H1 (cell line): ENCODE data around the gene VPS72. TPM values are rescaled to one million over a fixed set of nuclear protein-coding genes. Genes with fewer than 3 reads are reported as not detected.

Source experiments
- CTCF ChIA-PET: fragments of 300-600 bp; sonication (Branson Sonifier 250); formaldehyde crosslinking; loops from one replicate; lab custom pipeline; 2021; ENCODE audit not compliant: partially characterized antibody; lab: Charles Lee
- POLR2A ChIA-PET: fragments of 300-600 bp; sonication (Branson Sonifier 250); formaldehyde crosslinking; loops from one replicate; lab custom pipeline; 2021; ENCODE audit warnings: inconsistent platforms; ENCODE audit not compliant: partially characterized antibody; lab: Charles Lee
- DNase-seq, 2 experiments: peaks; one replicate each; pipeline versions ENCODE4 v3.0.0 to v3.0.0-alpha.2; 2010 to 2022; ENCODE audit warnings: low spot score in 2 of 2, low read depth in 1 of 2, mixed read lengths in 1 of 2
- FAIRE-seq: peaks from 2 replicates; lab custom pipeline; 2011; peaks lifted over from hg19 to GRCh38; lab: Jason Lieb, UNC
- H2AFZ ChIP-seq: 2 replicates; pipeline ENCODE4 v1.8.1; 2012; ENCODE audit warnings: low read length, inconsistent platforms
- H2AK5ac ChIP-seq: 2 replicates; pipeline ENCODE4 v1.6.1; 2013; ENCODE audit warnings: low read depth, low read length
- H2BK120ac ChIP-seq: replicated peaks from 2 replicates; pipeline ENCODE3; 2013; ENCODE audit warnings: low read depth, low read length, inconsistent platforms
- H2BK12ac ChIP-seq: 2 replicates; pipeline ENCODE4 v1.6.1; 2013; ENCODE audit warnings: low read depth, low read length
- H2BK15ac ChIP-seq: 2 replicates; pipeline ENCODE4 v1.6.1; 2013; ENCODE audit warnings: low read length
- H2BK20ac ChIP-seq: 2 replicates; pipeline ENCODE4 v1.6.1; 2013; ENCODE audit warnings: low read length
- H2BK5ac ChIP-seq: 2 replicates; pipeline ENCODE4 v1.6.1; 2013; ENCODE audit warnings: low read depth, low read length
- H3K14ac ChIP-seq: 2 replicates; pipeline ENCODE4 v1.6.1; 2013; ENCODE audit warnings: inconsistent platforms; ENCODE audit not compliant: insufficient read length
- H3K18ac ChIP-seq: 2 replicates; pipeline ENCODE4 v1.6.1; 2013; ENCODE audit warnings: low read length; ENCODE audit errors: extremely low read depth
- H3K23ac ChIP-seq: 2 replicates; pipeline ENCODE4 v1.6.1; 2013; ENCODE audit warnings: inconsistent platforms; ENCODE audit not compliant: insufficient read length
- H3K23me2 ChIP-seq: 2 replicates; pipeline ENCODE4 v1.6.1; 2013; ENCODE audit warnings: low read depth, low read length
- H3K27ac ChIP-seq: 2 replicates; pipeline ENCODE4 v1.6.1; 2011; ENCODE audit warnings: low read depth, low read length, inconsistent platforms
- H3K27me3 ChIP-seq, 4 experiments: replicated peaks in 1 of 4; 1 replicate in 1 of 4; 2 replicates in 3 of 4; pipeline versions ENCODE4 v1.6.1 to v1.8.1; 2011 to 2013; ENCODE audit warnings: low read length in 3 of 4, mild to moderate bottlenecking in 3 of 4, inconsistent platforms in 2 of 4, mixed read lengths in 2 of 4, moderate library complexity in 1 of 4; ENCODE audit not compliant: control insufficient read depth in 3 of 4, insufficient read depth in 3 of 4; ENCODE audit errors: extremely low read depth in 1 of 4
- H3K36me3 ChIP-seq, 4 experiments: 2 replicates each; pipeline versions ENCODE4 v1.6.1 to v1.8.1; 2011 to 2013; ENCODE audit warnings: mild to moderate bottlenecking in 4 of 4, low read length in 3 of 4, moderate library complexity in 2 of 4, control low read depth in 1 of 4, inconsistent platforms in 1 of 4; ENCODE audit not compliant: insufficient read depth in 4 of 4, control insufficient read depth in 2 of 4
- H3K4ac ChIP-seq: replicated peaks from 2 replicates; pipeline ENCODE3; 2013; ENCODE audit warnings: low read length, low read depth, mixed read lengths, inconsistent platforms; ENCODE audit not compliant: insufficient read length
- H3K4me1 ChIP-seq, 4 experiments: replicated peaks in 1 of 4; 1 replicate in 1 of 4; 2 replicates in 3 of 4; pipeline versions ENCODE4 v1.6.1 to v1.8.1; 2011 to 2013; ENCODE audit warnings: low read length in 3 of 4, inconsistent platforms in 2 of 4, mixed read lengths in 1 of 4; ENCODE audit not compliant: insufficient read depth in 4 of 4, control insufficient read depth in 3 of 4
- H3K4me2 ChIP-seq, 2 experiments: 2 replicates each; pipeline versions ENCODE4 v1.6.1 to v1.8.1; 2011 to 2013; ENCODE audit warnings: low read depth in 2 of 2, low read length in 2 of 2, control low read depth in 1 of 2, inconsistent platforms in 1 of 2, mild to moderate bottlenecking in 1 of 2; ENCODE audit not compliant: insufficient read depth in 1 of 2
- H3K4me3 ChIP-seq, 4 experiments: fragments of 200-600, 300-600 bp in 1 of 4; sonication (generic), shearing (Covaris generic), sonication (Bioruptor Twin) in 1 of 4; 2 replicates each; pipeline versions ENCODE4 v1.5.1 to v1.8.1; 2011 to 2016; ENCODE audit warnings: low read length in 4 of 4, low read depth in 3 of 4, control low read depth in 2 of 4, inconsistent platforms in 2 of 4, mild to moderate bottlenecking in 2 of 4, mixed read lengths in 1 of 4, moderate library complexity in 1 of 4; ENCODE audit not compliant: insufficient read depth in 2 of 4; ENCODE audit errors: extremely low read depth in 1 of 4
- H3K56ac ChIP-seq: replicated peaks from 2 replicates; pipeline ENCODE3; 2013; ENCODE audit warnings: low read depth, mild to moderate bottlenecking, mixed read lengths, low read length, inconsistent platforms; ENCODE audit not compliant: insufficient read length
- H3K79me1 ChIP-seq: 2 replicates; pipeline ENCODE4 v1.6.1; 2013; ENCODE audit warnings: low read depth, low read length, control low read depth
- H3K79me2 ChIP-seq, 2 experiments: 2 replicates each; pipeline versions ENCODE4 v1.6.1 to v1.8.1; 2012 to 2013; ENCODE audit warnings: low read length in 2 of 2, mild to moderate bottlenecking in 2 of 2, inconsistent platforms in 1 of 2; ENCODE audit not compliant: insufficient read depth in 2 of 2, control insufficient read depth in 1 of 2
- H3K9ac ChIP-seq, 4 experiments: replicated peaks in 1 of 4; 1 replicate in 1 of 4; 2 replicates in 3 of 4; pipeline versions ENCODE4 v1.6.1 to v1.8.1; 2011 to 2013; ENCODE audit warnings: low read depth in 3 of 4, low read length in 3 of 4, control low read depth in 2 of 4, mild to moderate bottlenecking in 2 of 4, moderate library complexity in 2 of 4, inconsistent platforms in 1 of 4; ENCODE audit errors: extremely low read depth in 1 of 4
- H3K9me3 ChIP-seq, 2 experiments: 2 replicates each; pipeline versions ENCODE4 v1.6.1 to v1.8.1; 2012 to 2013; ENCODE audit warnings: mild to moderate bottlenecking in 2 of 2, moderate library complexity in 2 of 2, control low read depth in 1 of 2, inconsistent platforms in 1 of 2, low read depth in 1 of 2, low read length in 1 of 2, mixed read lengths in 1 of 2; ENCODE audit not compliant: insufficient read depth in 2 of 2
- H4K20me1 ChIP-seq, 2 experiments: replicated peaks in 1 of 2; 2 replicates each; pipeline versions ENCODE3 to v1.8.1; 2011 to 2013; ENCODE audit warnings: inconsistent platforms in 2 of 2, low read length in 2 of 2, mild to moderate bottlenecking in 1 of 2; ENCODE audit not compliant: insufficient read depth in 2 of 2, control insufficient read depth in 1 of 2
- H4K5ac ChIP-seq: 2 replicates; pipeline ENCODE4 v1.6.1; 2013; ENCODE audit warnings: low read length, low read depth, mixed read lengths, inconsistent platforms; ENCODE audit not compliant: insufficient read length
- H4K8ac ChIP-seq: 2 replicates; pipeline ENCODE4 v1.8.0; 2013; ENCODE audit warnings: mild to moderate bottlenecking, moderate library complexity, low read length, inconsistent platforms; ENCODE audit not compliant: insufficient read depth; ENCODE audit errors: extremely low read depth
- H4K91ac ChIP-seq: replicated peaks from 2 replicates; pipeline ENCODE3; 2013; ENCODE audit warnings: low read length, mixed read lengths, inconsistent platforms; ENCODE audit not compliant: insufficient read length
- CTCF ChIP-seq, 3 experiments: IDR thresholded peaks; 1 replicate in 2 of 3; 2 replicates in 1 of 3; pipeline versions ENCODE4 v1.5.1 to v1.6.1; 2011; ENCODE audit warnings: low read length in 3 of 3, mild to moderate bottlenecking in 3 of 3, inconsistent platforms in 2 of 3, low read depth in 1 of 3, moderate library complexity in 1 of 3; ENCODE audit not compliant: insufficient read depth in 1 of 3; ENCODE audit errors: control extremely low read depth in 1 of 3
- NRF1 ChIP-seq: IDR thresholded peaks from 2 replicates; pipeline ENCODE4 v1.6.1; 2011; ENCODE audit warnings: mild to moderate bottlenecking, low read depth, low read length, improper control_type of control experiment
- POU5F1 ChIP-seq: IDR thresholded peaks from 2 replicates; pipeline ENCODE4 v1.6.1; 2011; ENCODE audit warnings: low read depth, mild to moderate bottlenecking, low read length, moderate library complexity
- RBBP5 ChIP-seq: IDR thresholded peaks from 2 replicates; pipeline ENCODE4 v1.7.1; 2012; ENCODE audit warnings: low read depth, mild to moderate bottlenecking, inconsistent platforms, low read length, moderate library complexity, borderline replicate concordance
- RXRA ChIP-seq: IDR thresholded peaks from 2 replicates; pipeline ENCODE4 v1.6.1; 2011; ENCODE audit warnings: low read depth, mild to moderate bottlenecking, low read length, moderate library complexity; ENCODE audit not compliant: insufficient read depth
- SRF ChIP-seq: IDR thresholded peaks from 2 replicates; pipeline ENCODE4 v1.6.1; 2011; ENCODE audit warnings: mild to moderate bottlenecking, low read depth, low read length, moderate library complexity
- SUZ12 ChIP-seq: fragments of 200-600 bp; sonication (generic); IDR thresholded peaks from 2 replicates; pipeline ENCODE4 v1.6.1; 2012; ENCODE audit warnings: mild to moderate bottlenecking, inconsistent platforms, low read length, moderate library complexity, mixed read lengths
- TBP ChIP-seq: IDR thresholded peaks from 2 replicates; pipeline ENCODE4 v1.6.1; 2011; ENCODE audit warnings: low read depth, low read length, improper control_type of control experiment
- WGBS, 2 experiments: shearing (Covaris generic) in 1 of 2; methylation state at CpG; one replicate each; pipeline versions ENCODE4 v1.1.6 to v1.1.7; 2013 to 2015; ENCODE audit warnings: low lambda C conversion rate in 2 of 2, mixed read lengths in 2 of 2, inconsistent platforms in 1 of 2, low coverage in 1 of 2, missing lambda C conversion rate in 1 of 2; ENCODE audit not compliant: insufficient replicate concordance in 2 of 2, insufficient coverage in 1 of 2, insufficient read length in 1 of 2; ENCODE audit errors: extremely low coverage in 1 of 2, missing lambda C conversion rate in 1 of 2; 5-methylcytosine and 5-hydroxymethylcytosine counted together
- polyA plus RNA-seq, 7 experiments: library from polyadenylated mRNA; depleted of rRNA in 3 of 7; stranded (reverse) in 5 of 7; unstranded in 2 of 7; fragments of >200 nt in 5 of 7; fragments of 200-250 nt in 2 of 7; gene quantifications; 1 replicate in 5 of 7; 2 replicates in 1 of 7; 4 replicates in 1 of 7; pipeline versions ENCODE4 v1.2.1 to v1.2.3, GENCODE V29; 2011 to 2013; ENCODE audit warnings: missing spikeins in 2 of 7, mixed read lengths in 2 of 7
- total RNA-seq: library from RNA; stranded (reverse); fragmentation: NEBNext Ultra II Directional; extraction: Animal tissue kit (Norgen Biotek cat#: 25700); gene quantifications from 2 replicates; pipeline ENCODE4 v1.2.1, GENCODE V29; 2021

The VPS72 gene
- total and polyA plus RNA-seq, 2 of the 8 experiments (the other 6 are each of a cell fraction or from before 2014, with no cell fraction given), result 86.6 to 121 TPM

GRCh38 chr1:151133018-151133806 lies 56.8 kb downstream of the VPS72 start:
- peak in 1 of 2 experiments; percentile 74 for DNase-seq
- POLR2A ChIA-PET, result interaction anchor here (0.5 to 9.8 kb wide), 8 partner anchors 11 to 126 kb away, joined by 3 to 124 read pairs (median 4); partner anchors contain the start of genes C1orf56, MINDY1, SEMA6C and VPS72
- H2AFZ ChIP-seq, result no peak overlapping the region
- TF ChIP-seq TBP (peak; percentile 31; the same call in 1 of the 2 replicates), NRF1 (no peak), CTCF (IDR thresholded peaks at IDR 0.05; ENCODE audit: control extremely low read depth in 1 of 3, insufficient read depth in 1 of 3, low read depth in 1 of 3, low read length in 3 of 3) (peak in 2 of 3 experiments; percentile 18 to 35; a peak in 2 of 4 replicates), RXRA (no peak), SUZ12 (0 out of 2 replicates have a peak, but pooled peaks have one; percentile 18), RBBP5 (peak; percentile 45; the same call in 1 of the 2 replicates), POU5F1 (no peak), SRF (no peak)

More at GRCh38 chr1:151133018-151133806, 56.8 kb downstream of the VPS72 start:
- peaks cover 0 to 6% (median 2%) of the 10 kb centered on the region in 4 experiments; a peak in 2 of 8 replicates for H3K36me3 ChIP-seq
- FAIRE-seq, result no peak
- no peak overlapping the region for H2BK20ac ChIP-seq
- H4K20me1 ChIP-seq, result peaks cover 3 to 4% of the 10 kb centered on the region in 2 experiments
- H3K14ac ChIP-seq, result no peak overlapping the region
- no peak overlapping the region for H4K91ac ChIP-seq
- no peak overlapping the region for H2BK5ac ChIP-seq
- H3K4me1 ChIP-seq, result peaks cover 0 to 12% (median 8%) of the 10 kb centered on the region in 4 experiments; a peak in 5 of 7 replicates
- peaks cover 15% of the 10 kb centered on the region for H3K23me2 ChIP-seq
- no peak overlapping the region; the same call in 1 of the 2 replicates for H2BK12ac ChIP-seq
- no peak overlapping the region for H2BK120ac ChIP-seq
- no peak overlapping the region for H3K27ac ChIP-seq
- H2BK15ac ChIP-seq, result no peak overlapping the region
- peak overlapping the region; percentile 84 to 90 for H3K4me2 ChIP-seq
- H3K4me3 ChIP-seq, result peak overlapping the region; percentile 36 to 64 (median 44)
- no peaks in the 10 kb centered on the region for H3K79me2 ChIP-seq
- no peak overlapping the region for H3K23ac ChIP-seq
- H3K27me3 ChIP-seq, result peaks cover 0 to 28% (median 20%) of the 10 kb centered on the region in 4 experiments; a peak in 5 of 7 replicates
- no peak overlapping the region for H3K56ac ChIP-seq
- H4K8ac ChIP-seq, result peak overlapping the region; percentile 62
- H2AK5ac ChIP-seq, result no peak overlapping the region
- no peak overlapping the region for H4K5ac ChIP-seq
- peak overlapping the region; percentile 60 for H3K18ac ChIP-seq
- no peaks in the 10 kb centered on the region for H3K9me3 ChIP-seq
- CTCF ChIA-PET, result interaction anchor here (0.7 to 7.9 kb wide), 7 partner anchors 9 to 62 kb away, joined by 3 to 94 read pairs (median 3); partner anchors contain the start of genes GABPB2 and TNFAIP8L2
- no peaks in the 10 kb centered on the region for H3K79me1 ChIP-seq
- no peak overlapping the region for H3K4ac ChIP-seq
- 8% methylated on average over 50 of the region's 65 CpGs; no CpG with 5 or more reads in 1 of the 2 experiments for WGBS, 2 experiments
- H3K9ac ChIP-seq, result peak overlapping the region in 2 of 4 experiments; percentile 9 to 61; a peak in 2 of 7 replicates
